GM12801 (cell line): ENCODE measurements around the gene KL.

ENCODE experiments used
- CTCF ChIP-seq: IDR thresholded peaks from one replicate; pipeline ENCODE4 v1.5.1; 2011; ENCODE audit warnings: control low read depth; ENCODE audit not compliant: insufficient read length; ENCODE audit errors: extremely low read depth

KL gene

DNA sequence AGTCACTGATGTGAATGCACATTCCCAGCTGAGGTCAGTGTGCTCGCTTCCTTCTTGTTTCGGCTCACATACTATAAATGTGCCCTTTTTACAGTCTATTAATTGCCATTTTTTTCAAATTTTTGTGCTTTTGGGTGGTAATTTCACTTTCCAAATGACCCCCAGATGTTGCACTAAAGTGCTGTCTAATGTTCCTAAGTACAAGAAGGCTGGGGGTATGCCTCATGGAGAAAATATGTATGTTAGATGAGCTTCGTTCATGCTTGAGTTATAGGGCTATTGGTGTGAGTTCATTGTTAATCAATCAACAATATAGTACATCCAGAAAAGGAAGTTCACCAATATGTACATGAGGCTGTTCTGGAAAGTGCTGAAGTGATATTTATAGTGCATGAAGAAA lies 84.7 kb downstream of the KL start:
- no peak for TF ChIP-seq CTCF

DNA sequence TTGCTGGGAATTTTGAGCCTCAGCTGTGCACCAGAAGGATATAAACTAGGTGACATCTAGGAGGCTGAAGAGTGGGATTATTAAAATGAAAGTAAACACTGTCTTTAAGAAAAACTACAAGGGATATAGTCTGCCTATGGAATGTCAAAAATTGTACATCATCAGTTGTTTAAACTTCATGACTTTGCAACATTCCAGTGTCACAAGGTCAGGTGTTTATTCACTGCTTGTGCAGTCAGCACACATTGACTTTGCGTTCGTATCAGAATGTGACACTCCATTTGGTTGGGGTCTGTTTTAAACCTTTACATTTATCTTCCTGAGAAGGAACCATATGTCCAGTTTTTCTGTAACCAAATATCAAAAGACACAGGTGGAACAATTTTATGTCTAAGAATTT lies 85.6 kb downstream of the KL start:
- TF ChIP-seq CTCF = no peak

DNA sequence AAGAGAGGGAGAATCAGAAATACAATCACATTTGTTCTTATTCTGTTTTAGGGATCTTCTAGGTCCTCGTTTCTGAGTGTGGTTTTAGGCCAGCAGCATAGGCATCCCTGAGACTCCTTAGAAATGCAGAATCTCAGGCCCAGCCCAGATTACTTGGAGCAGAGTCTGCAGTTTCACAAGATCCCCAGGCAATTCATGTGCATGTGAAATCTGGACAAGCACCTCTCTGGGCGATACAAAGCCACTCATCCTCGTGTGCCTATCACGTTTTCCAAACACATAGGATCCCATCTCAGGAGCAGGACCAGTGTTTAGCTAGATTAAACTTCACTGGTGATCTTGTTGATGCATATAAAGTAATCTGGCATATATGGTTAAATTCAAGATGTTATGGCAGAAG lies 87.2 kb downstream of the KL start:
- no peak for TF ChIP-seq CTCF

- no peak for TF ChIP-seq CTCF
These were observed 89.3 kb downstream of the KL start for GRCh38 chr13:33105387-33106005.

- TF ChIP-seq CTCF = no peak
These were observed 90.6 kb downstream of the KL start for GRCh38 chr13:33106656-33107360.

DNA sequence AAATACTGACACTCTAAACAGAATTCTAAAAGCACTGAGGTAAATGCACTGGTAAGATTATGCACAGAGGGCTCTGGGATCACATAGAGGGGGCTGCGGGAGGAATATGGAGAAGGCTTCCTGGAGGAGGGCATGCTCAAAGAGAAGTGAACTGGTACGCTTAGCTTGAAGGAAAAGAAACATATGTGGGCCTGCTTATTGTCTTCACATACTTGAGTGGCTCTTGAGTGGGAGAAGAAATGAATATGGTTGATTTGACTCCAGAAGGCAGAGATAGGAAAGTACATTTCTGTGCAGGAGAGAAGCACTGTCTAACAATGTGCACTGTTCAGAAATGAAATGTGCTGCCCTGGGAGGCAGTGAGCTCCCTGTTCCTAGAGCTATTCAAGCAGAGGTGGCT lies 91.1 kb downstream of the KL start:
- TF ChIP-seq CTCF = no peak

GRCh38 chr13:33108620-33109019 lies 92.4 kb downstream of the KL start:
- TF ChIP-seq CTCF = no peak
